Astrocyte (in vitro differentiated cells and primary cell): ENCODE data around the gene EDIL3. TPM values are rescaled to one million over a fixed set of nuclear protein-coding genes. Genes with fewer than 3 reads are reported as not detected.

ENCODE experiments used
- DNase-seq: peaks from one replicate; pipeline ENCODE4 v3.0.0-alpha.2; 2010; ENCODE audit warnings: low read depth
- FAIRE-seq: peaks from 2 replicates; lab custom pipeline; 2011; peaks lifted over from hg19 to GRCh38; lab: Jason Lieb, UNC
- H2AFZ ChIP-seq: 2 replicates; pipeline ENCODE4 v1.6.0; 2012; ENCODE audit warnings: low read depth, low read length, inconsistent platforms
- H3K27ac ChIP-seq: 2 replicates; pipeline ENCODE4 v1.5.1; 2011; ENCODE audit warnings: low read depth, low read length, inconsistent platforms
- H3K27me3 ChIP-seq: 2 replicates; pipeline ENCODE4 v1.6.0; 2011; ENCODE audit warnings: low read length, inconsistent platforms; ENCODE audit not compliant: insufficient read depth
- H3K36me3 ChIP-seq: 2 replicates; pipeline ENCODE4 v1.5.1; 2011; ENCODE audit warnings: low read length, inconsistent platforms; ENCODE audit not compliant: insufficient read depth
- H3K4me1 ChIP-seq: 2 replicates; pipeline ENCODE4 v1.5.1; 2011; ENCODE audit warnings: low read length, inconsistent platforms; ENCODE audit not compliant: insufficient read depth
- H3K4me2 ChIP-seq: 2 replicates; pipeline ENCODE4 v1.6.0; 2012; ENCODE audit warnings: low read length, inconsistent platforms
- H3K4me3 ChIP-seq: 2 replicates; pipeline ENCODE4 v1.5.1; 2011; ENCODE audit warnings: low read depth, mild to moderate bottlenecking, low read length, inconsistent platforms; ENCODE audit not compliant: insufficient read depth
- H3K79me2 ChIP-seq: 2 replicates; pipeline ENCODE4 v1.6.0; 2012; ENCODE audit warnings: mild to moderate bottlenecking, low read length, inconsistent platforms; ENCODE audit not compliant: insufficient read depth
- H3K9ac ChIP-seq: 2 replicates; pipeline ENCODE4 v1.6.0; 2012; ENCODE audit warnings: mild to moderate bottlenecking, low read length, inconsistent platforms
- H3K9me3 ChIP-seq: 2 replicates; pipeline ENCODE4 v1.5.1; 2012; ENCODE audit warnings: low read depth, mild to moderate bottlenecking, low read length, inconsistent platforms; ENCODE audit not compliant: insufficient read depth
- H4K20me1 ChIP-seq: 2 replicates; pipeline ENCODE4 v1.6.0; 2012; ENCODE audit warnings: low read length, inconsistent platforms; ENCODE audit not compliant: insufficient read depth
- H3K27ac Mint-ChIP-seq: one replicate; pipeline ENCODE4 v1.8.0; 2021; ENCODE audit warnings: mild to moderate bottlenecking, mixed read lengths; ENCODE audit not compliant: unreplicated experiment
- H3K27me3 Mint-ChIP-seq: one replicate; pipeline ENCODE4 v1.8.0; 2021; ENCODE audit warnings: low read depth, mixed read lengths; ENCODE audit not compliant: unreplicated experiment
- H3K36me3 Mint-ChIP-seq: one replicate; pipeline ENCODE4 v1.8.0; 2021; ENCODE audit warnings: low read depth, mixed read lengths; ENCODE audit not compliant: unreplicated experiment
- H3K4me1 Mint-ChIP-seq: one replicate; pipeline ENCODE4 v1.8.0; 2021; ENCODE audit warnings: low read depth, mixed read lengths; ENCODE audit not compliant: unreplicated experiment
- H3K4me3 Mint-ChIP-seq: one replicate; pipeline ENCODE4 v1.8.0; 2021; ENCODE audit warnings: mild to moderate bottlenecking, moderate library complexity, mixed read lengths; ENCODE audit not compliant: unreplicated experiment
- H3K9me3 Mint-ChIP-seq: one replicate; pipeline ENCODE4 v1.8.0; 2021; ENCODE audit warnings: mild to moderate bottlenecking, mixed read lengths; ENCODE audit not compliant: unreplicated experiment
- EZH2 ChIP-seq: IDR thresholded peaks from 2 replicates; pipeline ENCODE4 v1.6.1; 2012; ENCODE audit warnings: mild to moderate bottlenecking, low read length, inconsistent platforms; ENCODE audit not compliant: insufficient read depth
- total RNA-seq: library from RNA; stranded (reverse); gene quantifications from 2 replicates; pipeline ENCODE4 v1.2.1, GENCODE V29; 2021
- TF ChIP-seq, protein P1 (sequence below): IDR thresholded peaks from 2 replicates; pipeline ENCODE4 v1.5.1; 2011; ENCODE audit warnings: low read depth, mild to moderate bottlenecking, inconsistent platforms, low read length, moderate library complexity; ENCODE audit not compliant: insufficient read depth

The EDIL3 gene
- total RNA-seq, 1 donor from 2014 or later: 226 TPM

DNA sequence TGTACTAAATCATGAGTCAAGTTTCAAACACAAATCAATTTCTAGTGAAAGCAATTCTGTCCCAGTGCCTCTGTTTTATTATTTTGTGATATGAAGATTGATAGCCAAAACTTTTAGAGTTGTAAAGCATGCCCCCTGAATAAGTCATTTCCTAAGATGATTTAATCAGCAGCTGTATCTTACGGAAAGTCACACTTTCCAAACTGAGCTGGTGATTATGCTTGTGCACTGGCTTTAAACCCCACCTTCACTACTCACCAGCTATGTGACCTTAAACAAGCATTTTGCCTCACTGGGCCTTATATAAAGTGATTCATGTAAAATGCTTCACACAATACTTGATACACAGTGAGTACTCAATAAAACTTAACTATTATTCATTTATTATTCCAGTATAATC is 78.1 kb downstream of the EDIL3 start:
- H2AFZ ChIP-seq: no peak overlapping the region
- peaks cover 6% of the 10 kb centered on the region for H3K36me3 Mint-ChIP-seq

GRCh38 chr5:84304599-84304998 is 80.1 kb downstream of the EDIL3 start:
- no peak overlapping the region for H3K4me2 ChIP-seq
- Mint-ChIP-seq H3K4me1 (peaks cover 19% of the 10 kb centered on the region), H3K27me3 (no peaks in the 10 kb centered on the region), H3K4me3 (no peak overlapping the region), H3K36me3 (peaks cover 2% of the 10 kb centered on the region), H3K27ac (no peak overlapping the region), H3K9me3 (peaks cover under 1% of the 10 kb centered on the region)
- no peak overlapping the region for H3K9ac ChIP-seq
- H3K27ac ChIP-seq: no peak overlapping the region
- FAIRE-seq (no peak), DNase-seq (no peak)
- no peaks in the 10 kb centered on the region for H3K36me3 ChIP-seq
- TF ChIP-seq EZH2: no peak
- TF ChIP-seq, protein P1, sequence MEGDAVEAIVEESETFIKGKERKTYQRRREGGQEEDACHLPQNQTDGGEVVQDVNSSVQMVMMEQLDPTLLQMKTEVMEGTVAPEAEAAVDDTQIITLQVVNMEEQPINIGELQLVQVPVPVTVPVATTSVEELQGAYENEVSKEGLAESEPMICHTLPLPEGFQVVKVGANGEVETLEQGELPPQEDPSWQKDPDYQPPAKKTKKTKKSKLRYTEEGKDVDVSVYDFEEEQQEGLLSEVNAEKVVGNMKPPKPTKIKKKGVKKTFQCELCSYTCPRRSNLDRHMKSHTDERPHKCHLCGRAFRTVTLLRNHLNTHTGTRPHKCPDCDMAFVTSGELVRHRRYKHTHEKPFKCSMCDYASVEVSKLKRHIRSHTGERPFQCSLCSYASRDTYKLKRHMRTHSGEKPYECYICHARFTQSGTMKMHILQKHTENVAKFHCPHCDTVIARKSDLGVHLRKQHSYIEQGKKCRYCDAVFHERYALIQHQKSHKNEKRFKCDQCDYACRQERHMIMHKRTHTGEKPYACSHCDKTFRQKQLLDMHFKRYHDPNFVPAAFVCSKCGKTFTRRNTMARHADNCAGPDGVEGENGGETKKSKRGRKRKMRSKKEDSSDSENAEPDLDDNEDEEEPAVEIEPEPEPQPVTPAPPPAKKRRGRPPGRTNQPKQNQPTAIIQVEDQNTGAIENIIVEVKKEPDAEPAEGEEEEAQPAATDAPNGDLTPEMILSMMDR: no peak
- H3K9me3 ChIP-seq: no peaks in the 10 kb centered on the region
- H2AFZ ChIP-seq: no peak overlapping the region
- peaks cover 64% of the 10 kb centered on the region for H3K79me2 ChIP-seq
- H3K4me1 ChIP-seq: peaks cover 25% of the 10 kb centered on the region
- H3K27me3 ChIP-seq: no peaks in the 10 kb centered on the region
- H4K20me1 ChIP-seq: no peaks in the 10 kb centered on the region
- no peak overlapping the region for H3K4me3 ChIP-seq

More for the DNA sequence above, 78.1 kb downstream of the EDIL3 start:
- Histone ChIP-seq H4K20me1 (no peaks in the 10 kb centered on the region), H3K9ac (no peak overlapping the region), H3K79me2 (peaks cover 61% of the 10 kb centered on the region), H3K36me3 (no peaks in the 10 kb centered on the region), H3K4me1 (peaks cover 19% of the 10 kb centered on the region), H3K27me3 (no peaks in the 10 kb centered on the region), H3K9me3 (no peaks in the 10 kb centered on the region), H3K27ac (peak overlapping the region; percentile 1), H3K4me3 (no peak overlapping the region), H3K4me2 (peak overlapping the region; percentile 20)
- Mint-ChIP-seq H3K4me3 (no peak overlapping the region), H3K27ac (no peak overlapping the region), H3K4me1 (peaks cover 15% of the 10 kb centered on the region), H3K9me3 (peaks cover 4% of the 10 kb centered on the region), H3K27me3 (no peaks in the 10 kb centered on the region)
- DNase-seq (peak; percentile 80), FAIRE-seq (no peak)
- TF ChIP-seq, protein P1: no peak
- no peak for TF ChIP-seq EZH2

DNA sequence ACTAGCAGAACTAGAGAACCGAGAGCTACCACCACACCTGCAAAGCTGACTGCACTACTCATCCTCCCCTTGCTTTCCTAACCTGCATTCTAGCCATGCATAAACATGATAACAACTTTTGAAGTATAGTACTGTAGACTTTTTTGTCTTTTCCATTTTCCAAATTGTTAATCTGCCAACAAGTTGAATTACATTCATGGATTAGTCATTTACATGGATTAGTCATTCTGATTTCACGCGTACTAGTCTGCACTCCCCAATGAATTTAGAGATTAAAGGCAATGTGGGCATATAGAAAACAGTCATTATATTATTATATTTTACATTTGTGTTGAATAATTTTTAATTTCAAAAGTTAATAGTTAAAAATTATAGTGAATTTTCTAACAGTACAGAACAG is 81.4 kb downstream of the EDIL3 start:
- FAIRE-seq (no peak), DNase-seq (peak; percentile 74)
- H3K4me2 ChIP-seq: no peak overlapping the region
- no peak overlapping the region for H3K4me3 ChIP-seq
- TF ChIP-seq EZH2: no peak
- TF ChIP-seq, protein P1: no peak
- H3K36me3 ChIP-seq: no peaks in the 10 kb centered on the region
- H3K27me3 ChIP-seq: no peaks in the 10 kb centered on the region
- no peak overlapping the region for H2AFZ ChIP-seq
- no peaks in the 10 kb centered on the region for H3K9me3 ChIP-seq
- H3K27ac Mint-ChIP-seq: no peak overlapping the region
- peaks cover 25% of the 10 kb centered on the region for H3K4me1 ChIP-seq
- H3K9me3 Mint-ChIP-seq: peaks cover 4% of the 10 kb centered on the region
- no peaks in the 10 kb centered on the region for H3K27me3 Mint-ChIP-seq
- no peak overlapping the region for H3K9ac ChIP-seq
- H4K20me1 ChIP-seq: no peaks in the 10 kb centered on the region
- H3K27ac ChIP-seq: peak overlapping the region; percentile 24
- no peak overlapping the region for H3K4me3 Mint-ChIP-seq
- peaks cover 19% of the 10 kb centered on the region for H3K4me1 Mint-ChIP-seq
- H3K79me2 ChIP-seq: peaks cover 70% of the 10 kb centered on the region
- H3K36me3 Mint-ChIP-seq: peaks cover 5% of the 10 kb centered on the region
